ENCODE results near the gene RHOF. TPM values are rescaled to one million over a fixed set of nuclear protein-coding genes. Genes with fewer than 3 reads are reported as not detected.

Gene RHOF
- total RNA-seq, 4 donors from 2014 or later = 9.4 to 15.7 (median 12.1) TPM

- peaks cover 0 to 73% (median 38%) of the 10 kb centered on the region in 3 donors for H3K4me1 ChIP-seq
- H3K9me3 ChIP-seq = no peaks in the 10 kb centered on the region
- ATAC-seq = peak; percentile 90
- peak overlapping the region; percentile 10 to 84 (median 83) for H3K27ac ChIP-seq
- TF ChIP-seq CTCF (IDR thresholded peaks at IDR 0.05) (peak in 3 of 4 experiments; percentile 99 to 100 (median 99)), POLR2AphosphoS5 (IDR thresholded peaks at IDR 0.05) (no peak), EP300 (IDR thresholded peaks at IDR 0.05) (no peak)
- H3K4me3 ChIP-seq = peak overlapping the region; percentile 44 to 64
- H3K36me3 ChIP-seq = peaks cover 0 to 76% of the 10 kb centered on the region in 2 donors
- WGBS, 2 donors (ENCODE audit: low coverage in 1 of 2) = no CpG with 5 or more reads among the region's 46 CpGs
- no peaks in the 10 kb centered on the region for H3K27me3 ChIP-seq
Observed at GRCh38 chr12:121811434-121812319, 18.2 kb upstream of the RHOF start.

- Histone ChIP-seq H3K4me1 (peaks cover 0 to 81% (median 44%) of the 10 kb centered on the region in 3 donors), H3K27ac (peak overlapping the region in 3 of 4 donors; percentile 83 to 84 (median 83)), H3K4me3 (peak overlapping the region in 1 of 2 donors; percentile 64), H3K9me3 (no peaks in the 10 kb centered on the region), H3K27me3 (no peaks in the 10 kb centered on the region), H3K36me3 (peaks cover 0 to 70% of the 10 kb centered on the region in 2 donors)
- 26 to 44% methylated on average over 3 to 4 of the region's 6 CpGs for WGBS, 2 donors (ENCODE audit: low coverage in 1 of 2)
- TF ChIP-seq POLR2A (IDR thresholded peaks at IDR 0.05) = no peak
- no peak for TF ChIP-seq POLR2AphosphoS5 (IDR thresholded peaks at IDR 0.05)
- no peak for ATAC-seq
Observed at GRCh38 chr12:121810833-121811433, 17.4 kb upstream of the RHOF start.

GRCh38 chr12:121810234-121810817, 16.8 kb upstream of the RHOF start:
- TF ChIP-seq POLR2A (IDR thresholded peaks at IDR 0.05) = no peak
- TF ChIP-seq CTCF (IDR thresholded peaks at IDR 0.05) = no peak
- Histone ChIP-seq H3K27ac (peak overlapping the region in 3 of 4 donors; percentile 83 to 84 (median 83)), H3K4me1 (peaks cover 0 to 87% (median 48%) of the 10 kb centered on the region in 3 donors), H3K27me3 (no peaks in the 10 kb centered on the region), H3K36me3 (peaks cover 0 to 64% of the 10 kb centered on the region in 2 donors), H3K4me3 (peak overlapping the region in 1 of 2 donors; percentile 8), H3K9me3 (no peaks in the 10 kb centered on the region)
- ATAC-seq = no peak
- WGBS, 2 donors (ENCODE audit: low coverage in 1 of 2) = no CpG with 5 or more reads among the region's 33 CpGs

- 73 to 81% methylated on average over 9 to 25 of the region's 27 CpGs for WGBS, 2 donors (ENCODE audit: low coverage in 1 of 2)
- TF ChIP-seq POLR2AphosphoS5 (IDR thresholded peaks at IDR 0.05) (no peak), CTCF (IDR thresholded peaks at IDR 0.05) (no peak), POLR2A (IDR thresholded peaks at IDR 0.05) (no peak), EP300 (IDR thresholded peaks at IDR 0.05) (no peak)
- peaks cover 0 to 58% of the 10 kb centered on the region in 2 donors for H3K36me3 ChIP-seq
- no peaks in the 10 kb centered on the region for H3K9me3 ChIP-seq
- ATAC-seq = no peak
- H3K27me3 ChIP-seq = no peaks in the 10 kb centered on the region
- peak overlapping the region in 1 of 4 donors; percentile 83 for H3K27ac ChIP-seq
- H3K4me1 ChIP-seq = peaks cover 0 to 92% (median 48%) of the 10 kb centered on the region in 3 donors
- H3K4me3 ChIP-seq = no peak overlapping the region
Observed at GRCh38 chr12:121809712-121810116, 16.2 kb upstream of the RHOF start.

GRCh38 chr12:121808623-121809022, 15.1 kb upstream of the RHOF start:
- no peak for TF ChIP-seq EP300 (IDR thresholded peaks at IDR 0.05)
- no peak for TF ChIP-seq POLR2AphosphoS5 (IDR thresholded peaks at IDR 0.05)
- no peak for TF ChIP-seq POLR2A (IDR thresholded peaks at IDR 0.05)
- TF ChIP-seq CTCF (IDR thresholded peaks at IDR 0.05) = no peak
- H3K36me3 ChIP-seq = peaks cover 0 to 47% of the 10 kb centered on the region in 2 donors
- no peaks in the 10 kb centered on the region for H3K27me3 ChIP-seq
- H3K4me3 ChIP-seq = no peak overlapping the region
- H3K9me3 ChIP-seq = no peaks in the 10 kb centered on the region
- WGBS, 2 donors (ENCODE audit: low coverage in 1 of 2) = 86 to 100% methylated on average over 1 to 8 of the region's 8 CpGs
- peaks cover 0 to 81% (median 47%) of the 10 kb centered on the region in 3 donors for H3K4me1 ChIP-seq
- no peak overlapping the region for H3K27ac ChIP-seq
- no peak for ATAC-seq

All from gastroesophageal sphincter (tissue), 4 donors.